ENCODE measurements around the gene TSNAXIP1. TPM values are rescaled to one million over a fixed set of nuclear protein-coding genes. Genes with fewer than 3 reads are reported as not detected.

The TSNAXIP1 gene, protein sequence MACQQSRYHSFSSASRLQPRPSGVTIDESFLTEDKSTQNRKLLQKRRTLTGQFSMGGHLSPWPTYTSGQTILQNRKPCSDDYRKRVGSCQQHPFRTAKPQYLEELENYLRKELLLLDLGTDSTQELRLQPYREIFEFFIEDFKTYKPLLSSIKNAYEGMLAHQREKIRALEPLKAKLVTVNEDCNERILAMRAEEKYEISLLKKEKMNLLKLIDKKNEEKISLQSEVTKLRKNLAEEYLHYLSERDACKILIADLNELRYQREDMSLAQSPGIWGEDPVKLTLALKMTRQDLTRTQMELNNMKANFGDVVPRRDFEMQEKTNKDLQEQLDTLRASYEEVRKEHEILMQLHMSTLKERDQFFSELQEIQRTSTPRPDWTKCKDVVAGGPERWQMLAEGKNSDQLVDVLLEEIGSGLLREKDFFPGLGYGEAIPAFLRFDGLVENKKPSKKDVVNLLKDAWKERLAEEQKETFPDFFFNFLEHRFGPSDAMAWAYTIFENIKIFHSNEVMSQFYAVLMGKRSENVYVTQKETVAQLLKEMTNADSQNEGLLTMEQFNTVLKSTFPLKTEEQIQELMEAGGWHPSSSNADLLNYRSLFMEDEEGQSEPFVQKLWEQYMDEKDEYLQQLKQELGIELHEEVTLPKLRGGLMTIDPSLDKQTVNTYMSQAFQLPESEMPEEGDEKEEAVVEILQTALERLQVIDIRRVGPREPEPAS
- total RNA-seq = 0.42 TPM

DNA sequence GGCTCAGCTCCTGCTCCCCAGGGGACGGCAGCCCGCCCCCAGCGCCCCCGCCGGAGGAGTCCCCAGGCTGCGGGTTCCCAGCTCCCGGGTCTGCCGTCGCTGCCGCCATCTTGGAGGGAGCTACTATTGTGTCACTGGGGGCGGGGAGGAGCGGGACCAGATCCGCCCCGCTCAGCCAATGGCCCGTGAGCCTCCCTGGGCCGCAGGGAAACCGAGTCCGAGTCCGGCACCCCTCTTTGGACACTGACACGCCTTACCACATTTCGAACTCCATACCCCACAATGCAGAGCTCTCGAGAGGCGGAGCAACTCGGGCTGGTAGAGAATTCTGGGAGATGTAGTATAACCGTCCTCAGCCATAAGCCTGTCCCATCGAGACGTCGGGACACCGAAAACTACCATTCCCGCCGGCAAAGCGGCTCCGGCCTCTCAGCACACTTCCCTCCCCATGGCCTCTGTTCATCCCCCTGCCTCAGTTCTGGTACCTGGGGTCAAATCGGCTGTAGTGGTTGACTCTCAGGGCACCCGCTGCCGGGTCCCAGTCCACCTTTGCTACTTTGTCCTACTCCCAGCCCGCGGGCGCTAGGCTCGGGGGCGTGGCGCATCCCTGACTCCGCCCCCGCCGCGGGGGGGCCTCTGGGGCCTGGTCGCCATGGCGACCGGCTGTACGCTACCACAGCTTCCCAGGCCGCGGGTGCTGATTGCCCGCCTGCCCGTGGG is at the start of gene TSNAXIP1, which contains the start of gene RANBP10:
Gene TSNAXIP1 (plus strand): TSS at position 462 of the 720 bp plus-strand sequence. CDS start 261 bp downstream, outside the sequence.
Gene RANBP10 (minus strand): TSS at position 133 of the 720 bp plus-strand sequence. CDS start 24 bp downstream, at position 109.
- H3K27me3 ChIP-seq (ENCODE audit: insufficient read depth, low read length) = no peaks in the 10 kb centered on the region
- H3K4me3 ChIP-seq (ENCODE audit: low read length) = peak within 1 kb of the TSS; percentile 81
- H3K4me1 ChIP-seq (ENCODE audit: insufficient read depth, low read length) = peaks cover 51% of the 10 kb centered on the region

DNA sequence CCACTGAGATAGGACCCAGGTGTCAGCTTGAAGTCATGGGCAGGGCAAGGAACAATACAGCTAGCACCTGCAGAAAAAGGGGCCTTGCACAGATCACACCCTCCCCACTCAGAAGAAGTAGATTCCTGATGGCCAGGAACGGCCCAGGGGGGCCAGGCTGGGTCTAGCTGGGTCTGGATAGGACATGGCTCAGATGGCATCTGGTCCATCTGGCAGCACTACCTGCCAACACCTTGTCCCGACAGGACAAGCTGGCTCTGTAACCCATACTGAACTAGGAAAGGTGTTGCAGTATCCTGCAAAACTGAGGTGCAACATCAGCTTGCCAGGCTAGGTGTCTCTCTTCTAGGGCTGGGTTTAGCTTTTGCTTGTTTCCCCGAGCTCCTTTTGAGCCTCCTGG is 48.7 kb upstream of the TSNAXIP1 start:
- Histone ChIP-seq H3K9me3 (ENCODE audit: low read depth, low read length) (no peaks in the 10 kb centered on the region), H3K27me3 (ENCODE audit: insufficient read depth, low read length) (no peaks in the 10 kb centered on the region), H3K4me1 (ENCODE audit: insufficient read depth, low read length) (no peaks in the 10 kb centered on the region), H3K4me3 (ENCODE audit: low read length) (no peak overlapping the region)

More for the DNA sequence above, at the start of gene TSNAXIP1, which contains the start of gene RANBP10:
- H3K9me3 ChIP-seq (ENCODE audit: low read depth, low read length) = no peaks in the 10 kb centered on the region

DNA sequence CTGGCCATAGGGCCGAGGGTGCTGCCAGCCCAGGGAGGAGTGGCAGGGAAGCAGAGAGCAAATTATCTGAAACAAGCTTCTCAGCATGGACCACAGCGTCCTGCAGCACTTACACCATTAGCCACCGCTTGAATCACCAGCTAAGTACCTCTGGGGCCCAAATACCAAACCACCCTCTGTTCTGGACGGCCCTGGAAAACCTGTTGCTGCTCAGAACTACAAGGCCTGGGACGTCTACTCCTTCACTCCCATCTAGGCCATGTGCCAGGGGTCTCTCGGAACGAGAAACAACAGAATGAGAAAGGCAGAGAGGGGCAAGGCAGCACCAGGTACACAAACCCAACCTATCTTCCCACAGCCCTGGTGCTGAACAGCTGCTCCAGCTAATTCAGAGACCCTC is 47.7 kb upstream of the TSNAXIP1 start:
- Histone ChIP-seq H3K9me3 (ENCODE audit: low read depth, low read length) (no peaks in the 10 kb centered on the region), H3K27me3 (ENCODE audit: insufficient read depth, low read length) (no peaks in the 10 kb centered on the region), H3K4me1 (ENCODE audit: insufficient read depth, low read length) (no peaks in the 10 kb centered on the region), H3K4me3 (ENCODE audit: low read length) (no peak overlapping the region)

DNA sequence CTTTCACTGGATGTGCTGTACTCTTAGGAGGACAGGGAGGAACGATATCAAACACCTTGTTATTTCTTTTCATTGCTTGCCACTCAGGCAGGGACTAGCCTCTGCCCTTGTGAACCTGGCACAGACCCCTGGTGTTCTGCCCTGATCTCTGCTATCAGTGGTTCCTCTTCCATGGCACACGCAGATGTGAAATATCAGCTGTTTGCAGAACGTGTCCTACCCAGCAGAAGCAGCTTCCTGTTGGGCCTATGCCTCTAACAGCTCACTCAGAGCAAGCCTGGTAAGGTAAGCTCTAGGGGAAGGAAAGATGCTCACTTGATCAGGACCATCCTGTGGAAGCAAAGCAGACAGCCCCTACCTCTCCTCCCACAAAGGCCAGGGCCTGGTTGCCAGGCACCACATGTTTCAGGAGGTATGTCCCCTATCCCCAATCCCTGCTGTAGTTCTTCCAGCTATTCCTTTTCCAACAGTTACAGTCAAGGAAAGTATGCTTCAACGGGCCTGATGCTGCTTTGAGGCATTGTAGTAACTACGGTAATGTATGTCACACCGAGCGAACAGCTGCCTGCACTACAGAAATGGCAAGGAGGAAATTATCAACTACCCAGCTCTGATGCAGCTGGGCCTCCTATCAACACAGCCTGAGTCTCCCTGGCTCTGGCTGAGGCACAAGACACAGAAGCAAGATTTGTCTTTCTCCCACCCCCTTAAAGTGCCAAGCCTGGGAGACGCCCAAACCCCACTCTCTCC is 46.3 kb upstream of the TSNAXIP1 start:
- H3K9me3 ChIP-seq (ENCODE audit: low read depth, low read length) = no peaks in the 10 kb centered on the region
- no peaks in the 10 kb centered on the region for H3K4me1 ChIP-seq (ENCODE audit: insufficient read depth, low read length)
- no peak overlapping the region for H3K4me3 ChIP-seq (ENCODE audit: low read length)
- no peaks in the 10 kb centered on the region for H3K27me3 ChIP-seq (ENCODE audit: insufficient read depth, low read length)

DNA sequence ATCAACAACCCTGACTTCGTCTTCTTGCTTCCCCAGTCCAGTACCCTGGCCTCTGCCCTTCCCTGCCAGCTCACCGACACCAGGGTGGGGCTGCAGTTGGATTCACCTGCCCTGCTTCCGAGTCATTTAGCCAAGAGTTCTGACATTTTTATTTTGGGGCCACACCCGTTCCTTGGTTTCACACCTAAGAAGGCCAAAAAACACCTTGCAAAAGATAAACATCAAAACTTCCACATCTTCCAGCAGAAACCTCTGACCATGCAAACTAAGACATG is 45.8 kb upstream of the TSNAXIP1 start:
- H3K27me3 ChIP-seq (ENCODE audit: insufficient read depth, low read length) = no peaks in the 10 kb centered on the region
- no peaks in the 10 kb centered on the region for H3K9me3 ChIP-seq (ENCODE audit: low read depth, low read length)
- H3K4me3 ChIP-seq (ENCODE audit: low read length) = no peak overlapping the region
- no peaks in the 10 kb centered on the region for H3K4me1 ChIP-seq (ENCODE audit: insufficient read depth, low read length)

DNA sequence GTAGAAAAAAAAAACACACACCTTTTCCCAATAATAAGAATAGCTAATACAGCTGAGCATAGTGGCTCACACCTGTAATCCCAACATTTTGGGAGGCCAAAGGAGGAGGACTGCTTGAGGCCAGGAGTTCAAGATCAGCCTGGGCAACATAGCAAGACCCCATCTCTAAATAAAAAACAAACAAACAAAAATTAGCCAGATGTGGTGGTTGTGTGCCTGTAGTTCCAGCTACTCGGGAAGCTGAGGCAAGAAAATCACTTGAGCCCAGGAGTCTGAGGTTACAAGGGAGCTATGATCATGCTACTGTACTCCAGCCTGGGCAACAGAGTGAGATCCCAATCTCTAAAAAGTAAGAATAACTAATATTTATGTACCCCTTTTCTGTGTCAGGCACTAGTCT is 44.8 kb upstream of the TSNAXIP1 start:
- H3K27me3 ChIP-seq (ENCODE audit: insufficient read depth, low read length) = no peaks in the 10 kb centered on the region

DNA sequence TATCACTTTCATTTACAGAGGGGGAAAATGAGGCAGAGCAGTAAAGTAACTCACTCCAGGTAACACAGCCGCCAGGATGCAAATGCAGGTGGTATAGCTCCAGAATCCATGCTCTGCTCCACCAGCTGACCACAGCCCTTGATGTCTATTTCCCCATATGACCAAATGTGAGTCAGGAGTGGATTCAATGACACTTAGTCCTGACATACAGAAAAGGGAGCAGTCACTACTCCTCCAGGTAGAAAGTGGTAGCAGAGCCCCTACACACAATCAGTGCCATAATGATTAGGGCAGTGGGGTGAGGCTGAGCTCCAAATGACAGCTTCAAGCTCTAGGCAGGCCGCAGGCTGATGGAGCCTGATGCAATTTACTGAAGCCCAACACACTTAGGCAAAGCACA is 44.3 kb upstream of the TSNAXIP1 start:
- no peaks in the 10 kb centered on the region for H3K4me1 ChIP-seq (ENCODE audit: insufficient read depth, low read length)
- no peak overlapping the region for H3K4me3 ChIP-seq (ENCODE audit: low read length)
- no peaks in the 10 kb centered on the region for H3K27me3 ChIP-seq (ENCODE audit: insufficient read depth, low read length)
- H3K9me3 ChIP-seq (ENCODE audit: low read depth, low read length) = no peaks in the 10 kb centered on the region

More for the DNA sequence above, 44.8 kb upstream of the TSNAXIP1 start:
- Histone ChIP-seq H3K4me3 (ENCODE audit: low read length) (no peak overlapping the region), H3K4me1 (ENCODE audit: insufficient read depth, low read length) (no peaks in the 10 kb centered on the region), H3K9me3 (ENCODE audit: low read depth, low read length) (no peaks in the 10 kb centered on the region)

DNA sequence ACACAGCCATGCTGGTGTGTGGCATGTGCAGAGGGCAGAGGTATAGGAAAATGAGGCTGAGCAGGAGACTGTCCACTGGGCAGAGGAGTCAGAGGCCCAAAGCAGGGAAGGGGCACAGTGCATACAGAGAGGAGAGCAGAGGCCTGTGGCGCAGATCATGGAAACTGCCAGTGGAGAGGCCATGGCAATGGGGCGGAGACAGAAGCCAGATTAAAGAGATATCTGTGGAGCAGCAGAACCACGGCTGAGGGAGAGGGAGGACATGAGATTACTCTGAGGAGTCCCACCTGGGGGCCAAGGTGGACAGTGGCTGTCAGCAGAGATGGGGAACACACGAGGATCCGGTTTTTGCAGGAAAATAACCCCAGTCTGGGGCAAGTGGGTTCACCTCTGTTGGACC is 43.6 kb upstream of the TSNAXIP1 start:
- Histone ChIP-seq H3K4me3 (ENCODE audit: low read length) (no peak overlapping the region), H3K9me3 (ENCODE audit: low read depth, low read length) (no peaks in the 10 kb centered on the region), H3K4me1 (ENCODE audit: insufficient read depth, low read length) (no peaks in the 10 kb centered on the region), H3K27me3 (ENCODE audit: insufficient read depth, low read length) (no peaks in the 10 kb centered on the region)

DNA sequence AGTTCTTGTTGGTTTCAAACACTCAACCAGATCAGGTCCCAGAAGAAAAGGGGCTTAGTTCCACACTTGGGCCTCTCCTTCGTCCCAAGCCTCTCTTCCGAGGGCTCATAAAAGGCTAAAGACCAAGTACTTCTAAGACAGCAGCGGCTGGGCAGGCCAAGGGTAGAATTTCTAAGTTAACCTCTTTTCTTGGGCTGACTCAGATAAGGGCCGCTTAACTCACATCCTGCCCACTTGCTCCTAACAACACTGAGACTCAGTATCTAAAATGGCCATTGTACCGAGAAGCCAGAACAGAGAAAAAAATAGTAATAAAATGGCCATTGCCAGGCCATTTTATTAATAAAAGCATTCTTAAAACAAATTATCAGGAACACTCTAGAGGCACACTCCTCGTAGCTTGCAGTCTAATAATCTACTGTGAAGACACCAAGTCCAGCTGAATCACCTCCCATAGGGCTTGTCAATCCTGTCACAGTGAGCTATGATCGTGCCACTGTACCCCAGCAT is 42.5 kb upstream of the TSNAXIP1 start:
- H3K4me3 ChIP-seq (ENCODE audit: low read length) = no peak overlapping the region
- no peaks in the 10 kb centered on the region for H3K27me3 ChIP-seq (ENCODE audit: insufficient read depth, low read length)
- no peaks in the 10 kb centered on the region for H3K9me3 ChIP-seq (ENCODE audit: low read depth, low read length)
- H3K4me1 ChIP-seq (ENCODE audit: insufficient read depth, low read length) = no peaks in the 10 kb centered on the region

DNA sequence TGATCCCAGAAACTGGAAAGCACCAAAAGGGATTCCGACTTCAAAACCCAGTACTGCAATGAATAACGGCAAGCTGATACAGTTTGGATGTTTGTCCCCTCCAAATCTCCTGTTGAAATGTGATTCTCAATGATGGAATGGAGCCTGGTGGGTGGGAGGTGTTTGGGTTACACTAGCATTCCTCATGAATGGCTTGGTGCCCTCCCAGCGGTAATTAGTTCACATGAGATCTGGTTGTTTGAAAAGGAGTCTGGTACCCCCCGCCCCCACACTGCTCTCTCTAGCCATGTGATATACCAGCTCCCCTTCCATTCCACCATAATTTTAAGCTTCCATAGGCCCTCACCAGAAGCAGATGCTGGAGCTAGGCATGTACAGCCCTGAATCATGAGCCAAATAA is 40.4 kb upstream of the TSNAXIP1 start:
- Histone ChIP-seq H3K4me3 (ENCODE audit: low read length) (no peak overlapping the region), H3K27me3 (ENCODE audit: insufficient read depth, low read length) (no peaks in the 10 kb centered on the region), H3K9me3 (ENCODE audit: low read depth, low read length) (no peaks in the 10 kb centered on the region), H3K4me1 (ENCODE audit: insufficient read depth, low read length) (no peaks in the 10 kb centered on the region)

DNA sequence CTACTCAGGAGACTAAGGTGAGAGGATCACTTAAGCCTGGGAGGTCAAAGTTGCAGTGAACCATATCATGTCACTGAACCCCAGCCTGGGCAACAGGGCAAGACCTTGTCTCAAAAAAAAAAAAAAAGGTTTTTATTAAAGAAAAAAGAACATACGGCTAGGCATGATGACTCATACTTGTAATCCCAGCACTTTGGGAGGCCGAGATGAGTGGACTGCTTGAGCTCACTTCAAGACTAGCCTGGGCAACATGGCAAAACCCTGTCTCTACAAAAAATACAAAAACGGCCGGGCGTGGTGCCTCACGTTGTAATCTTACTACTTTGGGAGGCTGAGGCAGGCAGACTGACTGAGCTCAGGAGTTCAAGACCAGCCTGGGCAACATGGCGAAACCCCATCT is 38.7 kb upstream of the TSNAXIP1 start:
- Histone ChIP-seq H3K27me3 (ENCODE audit: insufficient read depth, low read length) (no peaks in the 10 kb centered on the region), H3K4me1 (ENCODE audit: insufficient read depth, low read length) (no peaks in the 10 kb centered on the region), H3K4me3 (ENCODE audit: low read length) (no peak overlapping the region), H3K9me3 (ENCODE audit: low read depth, low read length) (no peaks in the 10 kb centered on the region)

DNA sequence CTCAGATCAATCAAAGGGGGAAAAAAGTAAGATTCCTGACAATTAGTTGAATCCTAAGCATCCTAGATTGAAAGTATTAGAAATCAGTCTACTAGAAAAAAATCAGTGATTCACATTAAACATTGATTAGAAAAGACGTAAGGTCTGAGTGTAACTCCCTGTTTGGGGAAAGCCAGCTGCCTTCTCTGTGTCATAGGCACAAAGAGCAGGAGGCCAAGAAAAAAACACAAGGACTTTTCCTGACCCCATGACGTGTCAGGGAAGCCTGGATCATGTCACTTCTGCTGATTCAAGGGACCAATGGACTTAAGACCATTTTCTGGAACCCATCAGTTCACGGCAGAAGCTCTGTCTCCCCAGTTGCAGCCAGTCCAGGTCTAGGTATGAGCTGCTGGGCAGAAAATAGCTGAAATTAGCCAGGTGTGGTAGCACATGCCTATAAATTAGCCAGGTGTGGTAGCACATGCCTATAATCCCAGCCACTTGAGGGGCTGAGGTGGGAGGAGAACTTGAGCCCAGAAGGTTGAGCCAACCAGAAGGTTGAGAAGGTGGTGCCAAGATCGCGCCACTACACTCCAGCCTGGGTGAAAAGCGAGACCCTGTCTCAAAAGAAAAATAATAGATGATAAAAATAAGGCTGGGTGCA is 36.2 kb upstream of the TSNAXIP1 start:
- no peaks in the 10 kb centered on the region for H3K27me3 ChIP-seq (ENCODE audit: insufficient read depth, low read length)
- no peak overlapping the region for H3K4me3 ChIP-seq (ENCODE audit: low read length)
- H3K4me1 ChIP-seq (ENCODE audit: insufficient read depth, low read length) = no peaks in the 10 kb centered on the region
- H3K9me3 ChIP-seq (ENCODE audit: low read depth, low read length) = no peaks in the 10 kb centered on the region

DNA sequence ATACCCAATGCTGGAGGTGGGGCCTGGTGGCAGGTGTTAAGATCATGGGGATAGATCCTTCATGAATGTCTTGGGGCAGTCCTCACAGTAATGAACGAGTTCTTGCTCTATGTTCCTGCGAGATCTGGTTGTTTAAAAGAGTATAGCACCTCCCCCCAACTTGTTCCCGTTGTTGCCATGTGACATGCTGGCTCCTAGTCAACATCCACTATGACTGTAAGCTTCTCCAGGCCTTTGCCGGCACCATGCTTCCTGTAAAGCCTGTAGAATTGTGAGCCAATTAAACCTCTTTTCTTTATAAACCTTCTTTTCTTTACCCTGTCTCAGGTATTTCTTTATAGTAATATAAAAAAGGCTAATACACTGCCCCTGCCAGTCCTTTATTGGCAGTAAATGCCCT is 33.6 kb upstream of the TSNAXIP1 start:
- Histone ChIP-seq H3K4me1 (ENCODE audit: insufficient read depth, low read length) (no peaks in the 10 kb centered on the region), H3K4me3 (ENCODE audit: low read length) (no peak overlapping the region), H3K27me3 (ENCODE audit: insufficient read depth, low read length) (no peaks in the 10 kb centered on the region), H3K9me3 (ENCODE audit: low read depth, low read length) (no peaks in the 10 kb centered on the region)
